Hematopoietic multipotent progenitor cell treated with erythropoietin and hydrocortisone succinate and interleukin-3 and kit ligand, for 15 days (in vitro differentiated cells): ENCODE results near the gene POLDIP3.
A peak's percentile ranks its signal among the peaks of the same experiment; 100 is the strongest.
"Not testable (repeated sequence)": the region's sequence is repeated elsewhere in the genome, so short reads cannot be mapped to it uniquely, and the experiment has no call there.

ENCODE experiments used
- DNase-seq: peaks from one replicate; pipeline ENCODE4 v3.0.0-alpha.2; 2015; ENCODE audit warnings: low spot score

Gene POLDIP3

GRCh38 chr22:42553475-42554361 is 61.0 kb downstream of the POLDIP3 start, which contains the start of gene SERHL2:
Gene SERHL2, plus strand, starts transcription at chr22:42553956. Its CDS starts 65 bp downstream, at chr22:42554021.
- peak; percentile 94 for DNase-seq

GRCh38 chr22:42552294-42552647 is 62.4 kb downstream of the POLDIP3 start:
- not testable (repeated sequence) for DNase-seq

GRCh38 chr22:42549331-42550060 is 65.2 kb downstream of the POLDIP3 start:
- DNase-seq, result no peak

GRCh38 chr22:42548597-42549330 is 65.9 kb downstream of the POLDIP3 start:
- DNase-seq, result no peak

GRCh38 chr22:42548126-42548525 is 66.6 kb downstream of the POLDIP3 start:
- not testable (repeated sequence) for DNase-seq

DNA sequence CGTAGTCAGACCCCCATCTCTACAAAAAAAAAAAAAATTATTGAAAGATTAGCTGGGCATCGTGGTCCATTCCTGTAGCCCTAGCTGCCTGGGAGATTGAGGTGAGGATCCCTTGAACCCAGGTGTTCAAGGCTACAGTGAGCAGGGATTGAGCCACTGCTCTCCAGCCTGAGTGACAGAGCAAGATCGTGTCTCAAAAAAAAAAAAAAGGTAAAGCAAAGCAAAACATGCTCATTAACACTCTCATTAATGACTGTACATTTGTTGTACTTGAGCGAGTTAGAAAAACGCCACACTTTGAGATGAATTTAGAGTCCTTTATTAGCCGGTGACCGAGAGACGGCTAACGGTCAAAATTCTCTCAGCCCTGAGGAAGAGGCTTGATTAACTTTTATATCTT is 67.1 kb downstream of the POLDIP3 start:
- no peak for DNase-seq

DNA sequence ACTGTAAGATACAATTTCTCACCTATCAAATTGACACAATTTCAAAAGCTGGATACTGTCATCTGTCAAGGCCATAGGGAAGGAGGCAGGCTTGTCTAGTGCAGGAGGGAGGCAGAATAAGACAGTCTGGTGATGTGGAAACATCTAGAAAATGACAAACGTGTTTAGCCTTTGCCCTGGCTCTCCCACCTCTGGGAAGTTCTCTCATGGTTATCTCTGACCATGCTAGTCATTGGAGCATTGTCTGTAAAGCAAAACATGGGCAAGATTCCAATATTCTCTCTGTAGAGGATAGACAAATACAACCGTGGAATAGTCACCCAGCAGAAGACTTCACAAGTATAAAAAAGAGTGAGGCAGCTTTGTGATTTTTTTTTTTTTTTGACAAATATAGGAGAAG is 70.0 kb downstream of the POLDIP3 start:
- no peak for DNase-seq

- not testable (repeated sequence) for DNase-seq
Measured at GRCh38 chr22:42539236-42539771, 75.4 kb downstream of the POLDIP3 start.

DNA sequence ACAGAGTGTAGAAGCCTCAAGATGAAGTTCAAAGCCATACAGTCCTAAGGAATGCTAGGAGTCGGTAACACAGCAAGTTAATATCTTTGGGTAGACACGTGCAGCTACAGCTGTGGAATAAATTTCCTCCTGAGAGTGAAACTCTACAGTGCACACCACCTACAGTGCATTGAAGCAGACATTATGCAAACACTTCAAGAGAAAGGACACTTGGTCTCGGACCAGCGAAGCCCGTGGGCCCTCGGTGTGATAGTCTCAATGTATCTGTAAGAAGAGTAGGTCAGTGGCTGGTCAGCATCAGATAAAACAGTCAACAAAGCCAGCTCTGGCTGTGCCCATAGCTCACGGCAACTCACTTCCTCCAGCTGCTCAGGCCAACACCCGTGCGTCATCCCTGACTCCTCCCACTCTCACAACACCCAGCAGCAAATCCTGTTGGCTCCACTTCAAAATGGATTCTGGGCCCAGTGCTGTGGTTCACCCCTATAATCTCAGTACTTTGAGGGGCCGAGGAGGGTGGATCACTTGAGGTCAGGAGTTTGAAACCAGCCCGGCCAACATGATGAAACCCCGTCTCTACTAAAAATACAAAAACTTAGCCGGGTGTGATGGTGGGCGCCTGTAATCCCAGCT is 77.4 kb downstream of the POLDIP3 start:
- not testable (repeated sequence) for DNase-seq

DNA sequence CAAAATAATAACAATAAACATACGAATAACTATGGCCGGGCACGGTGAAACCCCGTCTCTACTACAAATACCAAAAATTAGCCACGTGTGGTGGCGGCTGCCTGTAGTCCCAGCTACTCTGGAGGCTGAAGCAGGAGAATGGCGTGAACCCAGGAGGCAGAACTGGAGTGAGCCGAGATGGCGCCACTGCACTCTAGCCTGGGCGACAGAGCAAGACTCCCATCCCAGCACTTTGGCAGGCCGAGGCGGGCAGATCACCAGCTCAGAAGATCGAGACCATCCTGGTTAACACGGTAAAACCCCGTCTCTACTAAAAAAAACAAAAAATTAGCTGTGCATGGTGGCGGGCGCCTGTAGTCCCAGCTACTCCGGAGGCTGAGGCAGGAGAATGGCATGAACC is 78.0 kb downstream of the POLDIP3 start:
- DNase-seq, result not testable (repeated sequence)

GRCh38 chr22:42536166-42536565 is 78.5 kb downstream of the POLDIP3 start:
- DNase-seq, result no peak

GRCh38 chr22:42535082-42535731 is 79.5 kb downstream of the POLDIP3 start:
- DNase-seq, result not testable (repeated sequence)
